GM12875 (cell line): ENCODE data around the gene DHX58.

ENCODE experiments used
- H3K4me3 ChIP-seq: one replicate; pipeline ENCODE4 v1.5.1; 2011; ENCODE audit warnings: low read depth, low read length, control low read depth
- CTCF ChIP-seq: IDR thresholded peaks from 2 replicates; pipeline ENCODE4 v1.5.1; 2011; ENCODE audit warnings: low read depth, mild to moderate bottlenecking, control low read depth, inconsistent platforms, low read length, moderate library complexity, borderline replicate concordance; ENCODE audit not compliant: insufficient read depth

Gene DHX58

DNA sequence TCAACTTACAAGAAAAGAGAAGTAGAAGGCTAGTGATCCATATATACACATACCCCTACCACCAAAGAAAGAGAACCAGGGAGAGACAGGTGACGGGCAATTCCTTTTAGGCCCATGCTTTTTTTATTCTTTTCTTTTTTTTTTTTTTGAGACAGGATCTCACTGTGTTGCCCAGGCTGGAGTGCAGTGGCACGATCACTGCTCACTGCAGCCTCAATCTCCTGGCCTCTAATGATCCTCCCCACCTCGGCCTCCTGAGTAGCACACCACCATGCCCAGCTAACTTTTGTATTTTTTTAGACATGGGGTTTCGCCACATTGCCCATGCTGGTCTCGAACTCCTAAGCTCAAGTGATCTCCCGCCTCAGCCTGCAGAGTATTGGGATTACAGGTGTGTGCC, 14.9 kb upstream of the DHX58 start:
- no peak overlapping the region for H3K4me3 ChIP-seq
- no peak for TF ChIP-seq CTCF

GRCh38 chr17:42126836-42127235, 14.3 kb upstream of the DHX58 start:
- no peak overlapping the region for H3K4me3 ChIP-seq
- TF ChIP-seq CTCF, result no peak

GRCh38 chr17:42125565-42125964, 13.1 kb upstream of the DHX58 start:
- TF ChIP-seq CTCF, result no peak
- H3K4me3 ChIP-seq, result no peak overlapping the region

DNA sequence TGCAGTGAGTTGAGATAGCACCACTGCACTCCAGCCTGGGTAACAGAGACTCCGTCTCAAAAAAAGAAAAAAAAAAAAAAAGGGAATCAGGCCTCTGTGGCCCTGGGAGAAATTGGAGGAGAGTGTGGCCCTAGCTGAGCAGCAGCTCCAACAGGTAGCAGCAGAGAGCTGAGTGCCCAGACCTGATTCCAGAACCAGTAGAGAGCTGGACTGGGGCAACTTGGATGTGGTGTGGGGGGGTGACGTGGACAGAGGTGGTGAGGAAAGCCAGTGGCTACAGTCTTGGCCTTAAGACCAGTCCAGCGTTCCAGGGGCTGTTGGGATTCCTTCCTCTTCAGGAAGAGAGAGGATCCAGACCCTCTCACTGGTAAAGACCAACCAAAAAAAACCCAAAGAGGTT, 11.7 kb upstream of the DHX58 start:
- TF ChIP-seq CTCF, result no peak
- H3K4me3 ChIP-seq, result no peak overlapping the region

GRCh38 chr17:42122371-42123303, 10.1 kb upstream of the DHX58 start, which contains the start of gene HSPB9:
Gene HSPB9, plus strand, starts transcription at chr17:42122804. Its CDS starts 47 bp downstream, at chr17:42122851.
- TF ChIP-seq CTCF, result no peak
- no peak within 1 kb of the TSS for H3K4me3 ChIP-seq

- no peak for TF ChIP-seq CTCF
- H3K4me3 ChIP-seq, result peak within 1 kb of the TSS; percentile 54
These were observed 8.6 kb upstream of the DHX58 start, which contains the start of gene KAT2A for GRCh38 chr17:42120770-42121769. Gene KAT2A, minus strand, starts transcription at chr17:42121367. Its CDS starts 63 bp downstream, at chr17:42121304.
